ENCODE data around the gene TMEM63C.
A peak's percentile ranks its signal among the peaks of the same experiment; 100 is the strongest.

Gene TMEM63C

GRCh38 chr14:77181603-77182437, at the start of gene TMEM63C:
Gene TMEM63C (plus strand): TSS chr14:77181798. CDS start chr14:77218814, 37,016 bp downstream.
- no peak for DNase-seq (ENCODE audit: low read depth)

- DNase-seq (ENCODE audit: low read depth): no peak
Observed at GRCh38 chr14:77131871-77132486, 49.6 kb upstream of the TMEM63C start.

DNA sequence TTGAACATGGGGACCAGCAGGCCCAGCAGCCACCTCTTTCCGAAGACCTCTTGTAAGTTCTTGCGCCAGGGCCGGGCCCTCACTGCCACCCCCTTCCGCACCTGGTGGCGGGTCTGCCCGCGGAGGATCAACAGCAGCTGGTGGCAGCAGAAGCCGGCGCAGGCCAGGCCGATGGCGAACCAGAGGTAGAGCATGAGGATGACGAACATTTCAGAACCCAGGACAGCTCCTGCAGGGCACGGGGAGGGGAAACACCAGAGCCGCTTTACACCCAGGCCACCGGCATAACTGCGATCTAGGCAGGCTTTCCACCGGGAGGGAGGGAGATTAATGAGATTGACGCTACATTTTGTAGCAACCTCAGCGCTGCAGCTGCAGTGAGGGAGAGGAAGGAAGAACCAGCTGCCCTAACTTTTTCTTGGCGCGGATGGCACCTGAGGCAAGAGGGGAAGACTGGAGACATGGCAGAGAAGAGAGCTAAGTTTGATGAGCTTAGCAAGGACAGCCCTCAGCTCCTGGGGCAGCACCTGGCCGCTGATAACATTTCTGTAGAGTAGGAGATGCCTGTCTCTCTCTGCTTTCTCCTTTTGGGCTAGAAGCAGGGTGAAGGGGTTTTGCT, 47.8 kb upstream of the TMEM63C start:
- DNase-seq (ENCODE audit: low read depth): peak; percentile 26

DNA sequence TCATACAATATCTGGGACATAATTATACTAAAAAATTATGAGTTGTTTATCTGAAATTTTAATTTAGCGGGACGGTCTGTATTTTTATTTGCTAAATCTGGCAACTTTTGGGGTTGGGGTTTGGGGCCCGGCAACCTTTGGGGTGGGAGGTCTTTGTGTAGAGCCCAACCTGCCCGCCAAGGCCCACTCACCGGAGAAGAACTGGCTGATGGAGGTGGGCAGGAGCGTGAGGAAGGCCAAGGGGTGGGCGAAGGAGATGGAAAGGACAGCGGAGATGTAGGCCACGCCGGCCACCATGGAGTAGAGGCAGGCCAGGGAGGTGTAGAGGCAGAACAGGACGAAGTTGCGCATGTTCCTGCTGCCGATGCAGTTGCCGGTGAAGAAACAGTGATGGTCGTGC, 42.6 kb upstream of the TMEM63C start:
- DNase-seq (ENCODE audit: low read depth): no peak

GRCh38 chr14:77139540-77140358, 41.8 kb upstream of the TMEM63C start:
- no peak for DNase-seq (ENCODE audit: low read depth)

DNA sequence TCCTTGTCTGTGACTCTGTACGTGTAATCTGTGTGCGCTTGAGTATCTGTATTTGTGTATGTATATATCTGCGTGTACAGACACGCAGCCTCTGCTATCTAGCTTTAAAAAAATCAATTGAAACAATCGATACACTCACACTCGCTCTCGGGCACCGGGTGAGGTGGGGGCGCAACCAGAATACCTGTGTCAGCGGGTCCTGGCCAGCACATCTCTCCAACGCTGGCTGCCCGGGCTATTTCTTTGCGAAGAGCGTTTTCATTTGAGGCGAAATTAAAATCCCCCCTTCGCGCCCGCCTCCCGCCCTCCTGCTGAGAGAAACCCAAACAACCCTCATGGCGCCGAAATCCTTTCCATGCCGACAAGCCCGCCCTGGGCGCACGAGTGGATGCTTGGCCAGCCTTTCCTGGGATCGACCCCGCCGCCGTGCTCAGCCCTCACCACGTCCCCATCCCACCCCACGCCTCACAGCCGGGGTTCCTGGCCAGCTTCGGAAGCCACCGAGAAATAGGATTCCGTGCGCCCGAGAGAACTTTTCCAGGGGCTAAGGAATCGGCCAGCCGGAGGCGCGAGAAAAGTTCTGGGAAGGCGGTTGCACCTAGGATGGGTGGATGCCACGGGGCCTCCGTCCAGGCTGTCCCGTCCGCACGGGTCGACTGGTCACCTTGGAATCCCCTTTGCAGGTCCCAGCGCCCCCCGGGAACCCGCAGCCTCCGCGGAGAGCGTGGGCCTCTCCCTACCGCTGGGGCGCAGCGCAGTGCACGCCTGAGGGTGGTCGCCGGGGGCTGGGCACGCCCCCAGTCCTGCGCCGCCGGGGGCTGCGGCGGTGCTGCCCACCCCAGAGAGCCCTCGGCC, 41.0 kb upstream of the TMEM63C start:
- no peak for DNase-seq (ENCODE audit: low read depth)

GRCh38 chr14:77141214-77142004, 40.2 kb upstream of the TMEM63C start, which contains the start of gene ZDHHC22:
Gene ZDHHC22 (minus strand): TSS chr14:77141791. CDS start chr14:77139738, 2,053 bp downstream.
- DNase-seq (ENCODE audit: low read depth): no peak

DNA sequence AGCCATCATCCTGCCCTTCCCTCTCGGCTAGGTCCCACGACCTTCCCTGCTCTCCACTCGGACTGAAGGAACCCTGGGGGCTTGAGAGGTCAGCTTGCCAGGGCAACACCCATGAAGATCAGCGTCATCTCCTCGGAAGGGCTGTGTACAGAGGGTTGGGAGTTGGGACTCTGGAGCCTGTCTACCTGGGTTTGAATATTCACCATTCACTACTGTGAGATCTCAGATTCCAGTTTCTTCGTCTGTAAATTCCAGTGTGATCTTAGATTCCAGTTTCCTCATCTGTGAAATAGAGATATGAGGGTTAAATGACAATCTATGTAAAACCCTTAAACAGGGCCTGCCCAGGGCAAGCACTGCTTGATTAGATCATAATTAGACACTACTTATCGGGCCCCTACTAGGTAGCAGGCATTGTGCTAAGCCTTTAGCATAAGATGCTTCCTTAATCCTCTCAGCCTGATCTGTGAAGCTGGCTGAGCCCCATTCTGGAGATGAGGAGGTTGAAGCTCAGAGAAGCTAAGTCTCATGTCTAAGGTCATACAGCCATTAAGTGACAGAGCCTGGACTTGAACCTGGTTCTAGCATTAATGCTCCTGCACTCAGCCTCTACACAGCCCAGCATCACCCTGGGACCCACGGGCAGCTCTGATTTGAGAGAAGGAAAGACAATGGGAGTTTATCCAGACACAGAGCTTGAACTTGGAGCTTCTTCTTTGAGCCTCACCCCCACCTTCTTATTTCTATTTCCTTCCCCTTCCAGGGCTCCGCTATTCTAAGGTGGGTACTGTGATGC, 39.4 kb upstream of the TMEM63C start:
- DNase-seq (ENCODE audit: low read depth): no peak

GRCh38 chr14:77143071-77143470, 38.5 kb upstream of the TMEM63C start:
- no peak for DNase-seq (ENCODE audit: low read depth)

- DNase-seq (ENCODE audit: low read depth): no peak
Observed at GRCh38 chr14:77144412-77145115, 37.0 kb upstream of the TMEM63C start.

DNA sequence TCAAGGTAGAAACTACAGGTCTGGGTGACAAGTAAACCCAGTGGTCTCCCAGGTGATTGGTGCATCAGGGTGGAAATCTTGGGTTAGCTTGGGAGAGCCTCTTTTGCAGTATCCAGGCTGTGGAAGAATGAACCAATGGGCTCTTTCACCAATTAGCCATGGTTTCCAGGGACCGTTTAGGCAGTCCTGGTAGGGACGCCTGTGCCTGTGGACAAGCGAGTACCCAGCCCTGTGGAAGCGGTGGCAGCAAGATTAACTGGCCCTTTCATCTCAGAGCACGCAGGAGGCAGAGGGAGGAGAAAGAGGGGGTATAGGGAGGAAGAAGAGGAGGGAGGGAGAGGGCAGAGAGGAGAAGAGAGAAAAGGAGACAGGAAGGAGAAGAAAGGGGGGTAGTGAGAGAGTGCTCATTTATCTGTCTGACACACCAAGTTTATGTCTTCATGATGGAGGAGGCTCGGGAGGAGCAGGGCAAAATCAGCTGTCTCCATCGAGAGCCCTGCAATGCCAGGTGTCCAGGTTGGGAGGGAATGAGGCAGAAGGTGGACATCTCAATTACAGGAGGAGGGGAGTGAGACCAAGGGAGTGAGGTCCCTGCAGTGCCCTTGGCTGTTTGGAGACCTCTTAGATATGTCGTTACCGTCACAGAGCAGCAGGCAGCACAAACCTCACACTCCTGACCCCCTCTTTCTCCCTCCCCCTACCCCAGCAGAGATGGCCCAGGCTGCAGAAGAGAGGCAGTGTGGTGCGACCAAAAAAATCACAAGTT, 35.4 kb upstream of the TMEM63C start:
- no peak for DNase-seq (ENCODE audit: low read depth)

- no peak for DNase-seq (ENCODE audit: low read depth)
Observed at GRCh38 chr14:77148510-77149231, 32.9 kb upstream of the TMEM63C start.

DNA sequence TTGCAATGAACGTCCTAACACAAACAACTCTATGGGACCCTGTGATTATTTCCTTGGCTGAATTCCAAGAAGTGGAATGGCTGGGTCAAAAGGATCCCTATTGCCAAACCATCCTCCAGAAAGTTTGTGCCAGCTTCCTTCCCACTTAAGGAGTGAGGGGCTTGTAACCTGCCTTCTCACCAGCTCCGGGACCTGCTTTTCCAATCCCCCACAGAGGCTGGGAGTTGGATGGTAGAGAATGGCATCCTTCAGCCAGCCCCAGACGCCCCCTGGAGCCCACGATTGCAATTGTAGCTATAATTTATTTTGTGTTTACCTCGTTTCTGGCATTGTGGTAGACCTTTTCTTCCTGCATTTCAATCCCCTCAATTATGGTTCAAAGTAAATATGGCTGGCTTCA, 30.4 kb upstream of the TMEM63C start:
- DNase-seq (ENCODE audit: low read depth): no peak

DNA sequence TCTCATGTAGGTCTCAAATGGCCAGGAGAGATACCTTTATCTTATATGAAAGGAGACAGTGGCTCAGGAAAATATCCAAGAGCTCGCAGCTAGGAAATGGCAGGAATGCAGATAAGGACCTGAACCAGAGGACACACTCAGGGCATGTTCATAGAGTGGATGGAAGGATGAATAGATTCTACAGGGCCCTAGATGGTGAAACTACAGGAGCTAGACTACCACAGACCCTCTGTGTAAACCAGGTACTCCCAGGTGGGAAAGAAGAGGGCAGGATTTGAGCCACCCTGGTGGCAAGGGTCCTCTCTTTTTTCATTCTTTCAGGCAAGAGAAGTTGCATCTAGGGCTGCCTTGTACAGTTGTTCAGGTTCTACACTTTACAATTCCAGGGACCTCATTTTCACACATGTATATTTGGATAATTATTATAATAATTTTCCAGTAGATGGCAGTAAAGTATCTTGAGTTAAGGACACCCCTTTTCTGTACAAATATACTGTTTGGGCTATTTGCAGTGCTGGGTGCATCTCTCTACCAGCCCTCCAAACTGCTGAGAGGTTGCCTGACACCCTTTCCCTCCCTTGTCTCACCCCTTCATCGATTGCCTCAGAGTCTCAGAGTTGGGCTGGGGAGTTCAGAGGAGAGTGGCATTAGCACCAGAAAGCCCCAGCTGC, 29.5 kb upstream of the TMEM63C start:
- DNase-seq (ENCODE audit: low read depth): peak; percentile 16

DNA sequence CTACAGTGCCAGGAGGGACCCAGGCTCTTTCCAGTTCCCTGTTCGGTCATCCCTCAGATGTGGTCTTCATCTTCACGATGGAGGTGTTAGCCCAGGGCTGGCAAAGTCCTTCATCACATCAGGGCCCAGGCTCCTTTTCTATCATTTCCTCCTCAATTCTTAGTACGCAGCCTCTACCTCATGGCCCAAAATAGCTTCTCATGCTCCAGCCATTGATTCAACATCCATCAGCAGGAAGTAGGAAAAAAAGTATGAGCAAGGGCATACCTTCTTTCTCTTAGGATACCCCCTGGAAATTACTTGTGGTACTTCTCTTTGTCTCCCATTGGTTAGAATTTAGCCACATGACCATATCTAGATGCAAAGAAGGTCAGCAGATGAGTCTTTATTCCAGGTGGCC, 27.8 kb upstream of the TMEM63C start:
- no peak for DNase-seq (ENCODE audit: low read depth)

DNA sequence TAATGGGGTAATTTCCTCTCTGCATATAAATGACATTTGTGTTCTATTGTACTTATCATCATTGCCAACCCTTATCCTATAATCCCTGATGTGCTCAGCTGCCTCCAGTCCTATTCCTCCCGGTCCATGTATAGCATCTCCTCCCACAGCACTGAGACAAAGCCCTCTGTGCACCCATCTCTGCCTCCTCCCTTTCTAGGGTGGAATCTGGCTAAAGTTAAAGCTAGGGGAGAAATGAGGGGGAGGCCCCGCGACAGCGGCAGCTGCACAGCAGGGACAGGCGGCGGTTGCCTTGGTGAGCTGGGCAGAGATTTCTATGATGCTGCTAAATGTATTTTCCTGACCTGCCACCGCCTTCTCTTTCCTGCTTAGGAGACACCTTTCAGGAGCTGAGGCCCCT, 27.2 kb upstream of the TMEM63C start:
- DNase-seq (ENCODE audit: low read depth): no peak

DNA sequence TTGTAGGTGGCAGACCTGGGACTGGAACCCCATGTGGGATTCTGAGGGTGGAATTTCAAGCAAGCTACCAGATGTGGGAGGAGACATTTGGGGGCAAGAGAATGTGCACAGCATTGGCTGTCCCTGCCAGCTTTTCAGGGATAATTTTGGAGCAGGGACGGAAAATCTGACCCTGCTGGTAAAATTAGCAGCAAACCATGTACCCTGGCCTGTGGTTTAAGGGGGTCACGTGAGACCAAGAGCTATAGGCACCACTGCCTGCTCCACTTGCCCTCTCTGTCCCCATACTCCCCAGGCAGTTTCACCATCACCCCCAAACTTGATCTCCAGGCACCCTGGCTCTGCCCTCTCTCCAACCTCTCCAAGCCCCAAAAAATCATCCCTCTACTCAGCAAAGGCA, 26.5 kb upstream of the TMEM63C start:
- DNase-seq (ENCODE audit: low read depth): no peak

Measured in fibroblast of gingiva (primary cell).